NT2/D1 (cell line): Measurements from ENCODE around the gene ZDHHC3.

Source experiments
- DNase-seq: peaks from one replicate; pipeline ENCODE4 v3.0.0-alpha.2; 2011; ENCODE audit warnings: low read depth, low spot score
- H3K27me3 ChIP-seq: 2 replicates; pipeline ENCODE4 v1.6.0; 2011; ENCODE audit warnings: mild to moderate bottlenecking; ENCODE audit not compliant: insufficient read length, insufficient read depth
- H3K36me3 ChIP-seq: 2 replicates; pipeline ENCODE4 v1.6.1; 2011; ENCODE audit warnings: mild to moderate bottlenecking, low read length, mixed read lengths; ENCODE audit not compliant: insufficient read depth, insufficient read length
- H3K4me1 ChIP-seq: 2 replicates; pipeline ENCODE4 v1.5.1; 2011; ENCODE audit not compliant: insufficient read depth, insufficient read length
- H3K4me3 ChIP-seq: 2 replicates; pipeline ENCODE4 v1.5.1; 2011; ENCODE audit warnings: low read depth; ENCODE audit not compliant: insufficient read length
- H3K9ac ChIP-seq: 2 replicates; pipeline ENCODE4 v1.6.0; 2011; ENCODE audit warnings: low read depth; ENCODE audit not compliant: insufficient read length
- H3K9me3 ChIP-seq: 2 replicates; pipeline ENCODE4 v1.5.1; 2011; ENCODE audit warnings: mild to moderate bottlenecking, low read length; ENCODE audit not compliant: insufficient read depth
- SUZ12 ChIP-seq: IDR thresholded peaks from 2 replicates; pipeline ENCODE4 v1.6.1; 2011; ENCODE audit not compliant: insufficient read length, insufficient read depth; ENCODE audit errors: extremely low read depth
- YY1 ChIP-seq: IDR thresholded peaks from 2 replicates; pipeline ENCODE4 v1.6.1; 2011; ENCODE audit not compliant: insufficient read length, insufficient read depth
- ZNF274 ChIP-seq: IDR thresholded peaks from 2 replicates; pipeline ENCODE4 v1.6.1; 2011; ENCODE audit warnings: mild to moderate bottlenecking, low read depth, low read length

The ZDHHC3 gene

DNA sequence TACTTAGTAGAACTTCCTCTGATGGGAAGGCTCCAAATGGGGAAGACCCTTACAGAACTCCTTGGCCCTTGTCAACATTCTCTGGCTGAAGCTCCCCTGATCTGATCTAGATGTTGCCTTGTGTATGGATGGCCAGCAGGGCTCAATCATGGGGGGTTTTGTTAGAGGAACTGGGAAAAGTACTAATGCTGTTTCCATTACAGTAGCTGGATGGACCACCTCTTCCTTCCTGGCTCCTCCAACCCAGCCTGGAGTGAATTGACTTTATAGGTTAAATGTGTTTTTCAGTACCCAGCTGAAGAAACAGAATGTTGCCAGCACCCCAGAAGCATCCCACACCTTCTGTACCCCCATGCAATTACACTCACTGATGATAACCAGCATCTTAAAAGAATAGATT lies 27.4 kb upstream of the ZDHHC3 start:
- Histone ChIP-seq H3K9ac (no peak overlapping the region), H3K36me3 (peaks cover 86% of the 10 kb centered on the region), H3K4me1 (no peaks in the 10 kb centered on the region), H3K27me3 (no peaks in the 10 kb centered on the region), H3K9me3 (peaks cover 26% of the 10 kb centered on the region), H3K4me3 (no peak overlapping the region)
- DNase-seq = no peak
- TF ChIP-seq YY1 (no peak), SUZ12 (no peak), ZNF274 (no peak)

- peaks cover 86% of the 10 kb centered on the region for H3K36me3 ChIP-seq
- no peak for DNase-seq
- no peak overlapping the region for H3K9ac ChIP-seq
- no peak overlapping the region for H3K4me3 ChIP-seq
- TF ChIP-seq SUZ12 (no peak), ZNF274 (no peak), YY1 (no peak)
- H3K4me1 ChIP-seq = no peaks in the 10 kb centered on the region
- no peaks in the 10 kb centered on the region for H3K27me3 ChIP-seq
- peaks cover 26% of the 10 kb centered on the region for H3K9me3 ChIP-seq
Observed at GRCh38 chr3:45002720-45003119, 26.7 kb upstream of the ZDHHC3 start.

DNA sequence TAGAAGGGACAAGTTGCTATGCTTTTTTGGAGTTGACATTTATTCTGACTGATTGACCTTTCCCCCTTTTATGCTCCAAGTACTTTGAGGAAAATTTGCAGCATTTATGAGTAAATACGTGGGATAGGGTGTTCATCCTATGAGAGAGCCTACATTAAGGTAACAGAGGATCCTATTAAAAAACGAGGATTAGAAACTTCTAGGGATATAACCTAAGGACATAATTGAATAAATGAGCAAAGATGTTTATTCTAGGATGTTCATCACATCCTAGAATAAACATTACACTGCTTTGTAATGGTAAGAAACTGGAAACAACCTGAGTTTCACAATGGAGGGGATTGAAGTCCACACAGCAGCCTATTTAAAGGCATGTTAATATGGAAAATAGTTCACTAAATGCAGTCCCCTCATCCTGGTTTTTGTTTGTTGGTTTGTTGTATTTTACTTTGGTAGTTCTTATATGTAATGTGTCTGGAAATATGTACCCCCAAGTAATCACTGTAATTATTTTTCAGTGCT lies 26.2 kb upstream of the ZDHHC3 start:
- no peak overlapping the region for H3K4me3 ChIP-seq
- TF ChIP-seq SUZ12 = no peak
- no peak for TF ChIP-seq YY1
- DNase-seq = no peak
- H3K36me3 ChIP-seq = peaks cover 86% of the 10 kb centered on the region
- peaks cover 26% of the 10 kb centered on the region for H3K9me3 ChIP-seq
- no peaks in the 10 kb centered on the region for H3K27me3 ChIP-seq
- no peak overlapping the region for H3K9ac ChIP-seq
- no peaks in the 10 kb centered on the region for H3K4me1 ChIP-seq

DNA sequence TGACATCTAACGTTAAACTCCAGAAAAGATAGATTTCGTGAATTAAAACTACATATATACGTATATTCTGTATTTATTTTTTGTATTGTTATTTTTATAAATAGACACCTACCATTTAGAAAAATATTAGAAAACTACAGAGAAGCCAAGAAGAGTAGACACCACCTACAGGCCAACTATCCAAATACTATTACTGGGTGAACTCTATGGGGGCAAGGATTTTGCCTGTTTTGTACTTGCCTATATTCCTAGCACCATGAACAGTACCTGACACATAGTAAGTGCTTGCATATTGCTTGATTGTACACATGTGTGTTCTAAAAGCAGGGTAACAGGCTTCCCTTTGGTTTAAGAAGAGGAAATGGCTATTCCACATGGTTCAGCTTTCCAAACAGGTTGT lies 25.8 kb upstream of the ZDHHC3 start:
- DNase-seq = no peak
- Histone ChIP-seq H3K9me3 (peaks cover 26% of the 10 kb centered on the region), H3K9ac (no peak overlapping the region), H3K36me3 (peaks cover 86% of the 10 kb centered on the region), H3K27me3 (no peaks in the 10 kb centered on the region), H3K4me1 (no peaks in the 10 kb centered on the region), H3K4me3 (no peak overlapping the region)
- TF ChIP-seq SUZ12 = no peak
- no peak for TF ChIP-seq ZNF274
- no peak for TF ChIP-seq YY1

DNA sequence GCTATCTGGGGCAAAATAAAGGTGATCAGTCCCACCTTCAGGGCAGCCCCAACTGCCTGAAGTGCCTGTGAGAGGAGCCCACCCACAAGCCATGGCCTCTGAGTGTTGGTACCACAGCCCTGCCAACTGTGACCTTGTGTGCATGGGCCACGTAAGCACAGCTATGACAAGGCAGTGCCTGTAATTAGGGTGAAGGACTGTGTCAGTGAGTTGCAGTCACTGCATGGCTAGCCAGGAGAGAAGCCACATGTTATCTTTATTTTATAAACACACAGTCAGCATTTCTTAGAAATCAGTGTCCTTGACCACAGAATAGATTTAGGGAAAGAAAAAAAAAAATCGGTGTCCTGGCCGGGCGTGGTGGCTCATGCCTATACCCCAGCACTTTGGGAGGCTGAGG lies 24.8 kb upstream of the ZDHHC3 start:
- no peak for TF ChIP-seq YY1
- Histone ChIP-seq H3K9ac (no peak overlapping the region), H3K36me3 (peaks cover 93% of the 10 kb centered on the region), H3K4me1 (no peaks in the 10 kb centered on the region), H3K27me3 (no peaks in the 10 kb centered on the region), H3K9me3 (peaks cover 26% of the 10 kb centered on the region), H3K4me3 (no peak overlapping the region)
- no peak for DNase-seq

DNA sequence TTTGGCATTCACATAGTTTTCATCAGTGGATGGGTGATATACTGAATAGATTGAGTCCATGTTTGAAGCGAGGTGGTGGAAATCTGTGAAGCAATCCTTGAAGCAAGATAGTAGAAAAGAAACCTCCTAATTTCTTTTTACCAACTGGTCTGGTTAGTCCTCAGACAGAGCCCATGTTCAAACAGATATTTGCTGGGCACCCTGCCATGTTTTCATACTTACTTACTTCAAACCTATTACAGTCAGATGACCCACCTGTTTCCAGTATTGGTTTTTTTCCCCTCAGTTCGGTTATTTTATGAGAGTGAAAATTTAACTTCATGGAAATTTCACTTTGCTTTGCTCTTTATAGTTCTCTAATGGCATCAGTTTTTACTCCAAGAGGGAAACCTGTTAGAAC lies 23.8 kb upstream of the ZDHHC3 start:
- no peak for DNase-seq
- Histone ChIP-seq H3K4me1 (no peaks in the 10 kb centered on the region), H3K36me3 (peaks cover 91% of the 10 kb centered on the region), H3K9me3 (peaks cover 22% of the 10 kb centered on the region), H3K4me3 (no peak overlapping the region), H3K27me3 (no peaks in the 10 kb centered on the region), H3K9ac (no peak overlapping the region)
- TF ChIP-seq YY1 = no peak
- TF ChIP-seq ZNF274 = no peak
- TF ChIP-seq SUZ12 = no peak

- H3K36me3 ChIP-seq = peaks cover 81% of the 10 kb centered on the region
- H3K9me3 ChIP-seq = no peaks in the 10 kb centered on the region
- TF ChIP-seq SUZ12 (no peak), YY1 (no peak), ZNF274 (no peak)
- no peak for DNase-seq
- no peak overlapping the region for H3K4me3 ChIP-seq
- H3K4me1 ChIP-seq = no peaks in the 10 kb centered on the region
- H3K27me3 ChIP-seq = no peaks in the 10 kb centered on the region
- no peak overlapping the region for H3K9ac ChIP-seq
Observed at GRCh38 chr3:44996556-44996969, 20.6 kb upstream of the ZDHHC3 start.
